ENCODE results near the gene DLGAP4.
"Not testable (repeated sequence)": the region's sequence is repeated elsewhere in the genome, so short reads cannot be mapped to it uniquely, and the experiment has no call there.

DLGAP4 gene

GRCh38 chr20:36519012-36519719, 213.0 kb downstream of the DLGAP4 start:
- no peak for DNase-seq

- DNase-seq, result no peak
Measured at GRCh38 chr20:36519944-36520343, 213.8 kb downstream of the DLGAP4 start.

GRCh38 chr20:36521526-36521925, 215.4 kb downstream of the DLGAP4 start:
- no peak for DNase-seq

- not testable (repeated sequence) for DNase-seq
Measured at GRCh38 chr20:36522412-36522811, 216.3 kb downstream of the DLGAP4 start.

GRCh38 chr20:36523341-36523740, 217.2 kb downstream of the DLGAP4 start:
- DNase-seq, result no peak

- DNase-seq, result no peak
Measured at GRCh38 chr20:36525620-36526365, 219.7 kb downstream of the DLGAP4 start.

- no peak for DNase-seq
Measured at GRCh38 chr20:36526521-36527011, 220.4 kb downstream of the DLGAP4 start.

- no peak for DNase-seq
Measured at GRCh38 chr20:36527331-36528125, 221.4 kb downstream of the DLGAP4 start.

- no peak for DNase-seq
Measured at GRCh38 chr20:36528176-36528874, 222.2 kb downstream of the DLGAP4 start.

- DNase-seq, result no peak
Measured at GRCh38 chr20:36528875-36529417, 222.8 kb downstream of the DLGAP4 start.

- DNase-seq, result peak; percentile 53
Measured at GRCh38 chr20:36532388-36532787, 226.2 kb downstream of the DLGAP4 start.

- DNase-seq, result no peak
Measured at GRCh38 chr20:36532822-36533221, 226.7 kb downstream of the DLGAP4 start.

- DNase-seq, result no peak
Measured at GRCh38 chr20:36538026-36538722, 232.0 kb downstream of the DLGAP4 start.

GRCh38 chr20:36540551-36541211, 234.5 kb downstream of the DLGAP4 start:
- DNase-seq, result no peak

- peak; percentile 94 for DNase-seq
Measured at GRCh38 chr20:36541227-36541767, 235.2 kb downstream of the DLGAP4 start, which contains the start of gene MYL9. Gene MYL9, plus strand, starts transcription at chr20:36541519. Its CDS starts 3,366 bp downstream, at chr20:36544885.

GRCh38 chr20:36541768-36542488, 235.8 kb downstream of the DLGAP4 start:
- peak; percentile 91 for DNase-seq

GRCh38 chr20:36542516-36543183, 236.5 kb downstream of the DLGAP4 start:
- no peak for DNase-seq

- DNase-seq, result no peak
Measured at GRCh38 chr20:36543184-36544133, 237.3 kb downstream of the DLGAP4 start.

Data from islet precursor cell (in vitro differentiated cells).